Measurements from ENCODE around the gene SLC6A5.

DNA sequence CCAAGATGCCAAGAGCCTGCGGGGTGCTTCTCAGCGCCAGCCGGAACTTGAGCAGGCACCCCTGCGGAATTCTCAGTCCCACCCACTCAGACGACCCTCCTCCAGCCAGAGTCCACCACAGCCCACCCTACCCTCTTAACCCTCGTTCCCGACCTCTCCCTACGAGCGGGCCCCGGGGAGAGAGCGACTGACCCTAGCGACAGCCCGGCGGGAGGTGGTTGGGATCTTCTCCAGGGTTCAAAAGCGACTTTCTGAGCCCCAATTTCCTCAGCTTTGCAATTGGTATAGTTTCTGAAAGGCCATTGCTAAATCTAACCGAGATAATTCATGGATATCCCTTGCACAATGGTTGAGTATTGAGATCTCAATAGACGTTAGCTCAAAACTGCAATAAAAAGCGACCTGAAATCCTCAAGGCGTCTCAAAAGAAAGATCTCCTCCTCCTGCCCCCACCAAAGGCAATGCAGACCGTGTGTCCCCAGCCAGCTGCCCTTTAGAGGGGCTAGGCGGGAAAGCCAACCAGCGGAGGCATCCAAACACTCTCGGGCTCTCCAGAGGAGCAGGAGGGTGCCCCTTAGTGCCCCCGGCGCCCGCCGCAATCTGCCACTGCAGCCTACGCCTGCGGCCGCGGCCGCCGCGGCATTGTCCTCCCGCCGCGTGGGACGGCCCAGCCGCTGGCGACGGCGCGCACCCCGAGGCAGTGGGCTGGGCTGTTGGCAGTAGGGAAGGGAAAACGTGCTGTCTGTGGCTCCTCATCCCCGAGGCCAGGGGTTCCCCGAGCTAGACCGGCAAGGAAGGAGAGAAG lies 1.5 kb upstream of the SLC6A5 start:
- TF ChIP-seq, protein P1, sequence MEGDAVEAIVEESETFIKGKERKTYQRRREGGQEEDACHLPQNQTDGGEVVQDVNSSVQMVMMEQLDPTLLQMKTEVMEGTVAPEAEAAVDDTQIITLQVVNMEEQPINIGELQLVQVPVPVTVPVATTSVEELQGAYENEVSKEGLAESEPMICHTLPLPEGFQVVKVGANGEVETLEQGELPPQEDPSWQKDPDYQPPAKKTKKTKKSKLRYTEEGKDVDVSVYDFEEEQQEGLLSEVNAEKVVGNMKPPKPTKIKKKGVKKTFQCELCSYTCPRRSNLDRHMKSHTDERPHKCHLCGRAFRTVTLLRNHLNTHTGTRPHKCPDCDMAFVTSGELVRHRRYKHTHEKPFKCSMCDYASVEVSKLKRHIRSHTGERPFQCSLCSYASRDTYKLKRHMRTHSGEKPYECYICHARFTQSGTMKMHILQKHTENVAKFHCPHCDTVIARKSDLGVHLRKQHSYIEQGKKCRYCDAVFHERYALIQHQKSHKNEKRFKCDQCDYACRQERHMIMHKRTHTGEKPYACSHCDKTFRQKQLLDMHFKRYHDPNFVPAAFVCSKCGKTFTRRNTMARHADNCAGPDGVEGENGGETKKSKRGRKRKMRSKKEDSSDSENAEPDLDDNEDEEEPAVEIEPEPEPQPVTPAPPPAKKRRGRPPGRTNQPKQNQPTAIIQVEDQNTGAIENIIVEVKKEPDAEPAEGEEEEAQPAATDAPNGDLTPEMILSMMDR (IDR thresholded peaks at IDR 0.05), result no peak
- TF ChIP-seq POLR2AphosphoS5 (IDR thresholded peaks at IDR 0.05), result no peak
- TF ChIP-seq POLR2A (IDR thresholded peaks at IDR 0.05), result no peak
- TF ChIP-seq EP300 (IDR thresholded peaks at IDR 0.05; ENCODE audit: low read depth), result no peak
